ENCODE results near the gene PM20D2.

The PM20D2 gene

DNA sequence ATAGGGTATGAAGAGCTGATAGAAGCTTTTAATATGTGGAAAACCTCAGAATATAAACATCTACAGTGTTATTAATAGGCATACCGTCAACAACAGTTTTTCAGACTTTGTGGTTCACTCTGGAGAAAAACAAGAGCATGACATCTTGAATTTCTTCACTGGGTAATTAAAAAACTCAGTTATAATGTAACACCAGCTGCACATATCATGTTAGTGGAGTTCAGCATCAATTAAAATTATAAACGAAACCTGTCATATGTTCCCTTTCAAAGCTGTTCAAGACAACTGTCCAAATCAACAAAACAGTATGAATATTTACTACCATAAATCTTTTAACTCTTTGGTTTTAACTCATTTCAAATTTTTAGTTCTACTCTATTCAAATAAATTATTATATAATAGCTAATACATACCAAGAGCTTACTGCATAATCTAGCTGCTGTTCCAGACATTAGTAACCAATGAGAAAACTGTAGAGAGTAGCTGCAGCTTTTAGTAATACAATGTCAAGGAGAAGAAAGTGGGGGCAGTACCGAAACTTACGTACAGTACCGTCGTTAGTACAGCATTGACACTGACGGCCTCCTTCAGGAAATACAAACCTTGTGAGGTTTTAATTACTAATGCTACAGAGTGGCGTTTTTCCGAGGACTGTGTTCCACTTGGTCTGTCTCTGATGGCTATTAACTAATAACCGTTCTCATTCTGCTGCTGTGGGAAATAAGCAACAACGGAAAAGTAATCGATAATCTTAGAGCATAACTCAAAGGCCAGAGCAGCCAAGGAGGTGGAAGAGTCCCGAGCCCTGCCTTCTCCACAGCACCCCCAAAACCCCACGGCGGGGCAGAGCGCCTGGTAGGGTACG, 532 bp upstream of the PM20D2 start:
- DNase-seq: peak; percentile 44

DNA sequence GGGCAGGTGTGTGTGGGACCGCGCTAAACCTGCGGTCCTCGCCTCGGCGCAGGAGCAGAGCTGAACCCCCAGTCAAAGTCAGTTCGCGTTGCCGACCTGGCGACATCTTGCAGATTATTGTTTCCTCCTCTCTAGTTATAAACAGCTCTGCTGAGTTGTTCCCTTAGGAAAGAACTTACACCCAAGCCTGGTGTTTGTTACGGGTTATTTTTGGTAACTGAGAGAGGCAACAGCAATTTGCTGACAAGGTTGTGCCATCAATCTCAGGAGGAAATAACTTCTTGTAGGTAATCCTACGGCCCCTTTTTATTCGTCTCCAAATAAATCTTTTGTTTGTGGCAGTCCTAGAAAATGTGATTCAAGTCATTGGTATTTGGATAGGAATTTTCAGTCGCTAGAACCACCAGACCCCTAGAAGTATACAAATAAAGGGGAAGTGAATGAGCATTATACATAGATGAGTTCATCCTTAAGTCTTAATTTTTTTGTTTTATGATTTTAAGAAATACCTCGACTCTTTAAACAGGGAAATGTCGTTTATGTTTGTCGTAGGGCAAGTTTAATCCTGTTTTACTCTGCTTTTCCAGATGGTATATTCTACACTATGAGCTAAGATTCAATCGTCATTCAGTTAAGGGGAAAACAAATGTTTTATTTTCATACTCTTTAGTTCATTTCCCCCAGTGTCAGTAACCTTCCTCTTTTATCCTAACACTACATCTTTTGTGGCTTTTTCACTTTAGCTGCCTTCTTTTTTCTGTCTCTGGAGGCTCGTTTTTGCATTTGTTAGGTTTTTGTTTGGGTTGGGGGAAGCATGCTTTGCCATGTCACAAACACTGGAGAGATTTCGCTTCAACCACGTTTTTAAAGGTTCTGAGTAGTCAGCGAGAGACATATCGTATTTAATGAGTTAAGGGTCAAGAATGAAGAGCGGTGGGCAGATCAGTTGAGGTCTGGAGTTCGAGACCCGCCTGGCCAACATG, 1.2 kb downstream of the PM20D2 start:
- DNase-seq: peak; percentile 55

DNA sequence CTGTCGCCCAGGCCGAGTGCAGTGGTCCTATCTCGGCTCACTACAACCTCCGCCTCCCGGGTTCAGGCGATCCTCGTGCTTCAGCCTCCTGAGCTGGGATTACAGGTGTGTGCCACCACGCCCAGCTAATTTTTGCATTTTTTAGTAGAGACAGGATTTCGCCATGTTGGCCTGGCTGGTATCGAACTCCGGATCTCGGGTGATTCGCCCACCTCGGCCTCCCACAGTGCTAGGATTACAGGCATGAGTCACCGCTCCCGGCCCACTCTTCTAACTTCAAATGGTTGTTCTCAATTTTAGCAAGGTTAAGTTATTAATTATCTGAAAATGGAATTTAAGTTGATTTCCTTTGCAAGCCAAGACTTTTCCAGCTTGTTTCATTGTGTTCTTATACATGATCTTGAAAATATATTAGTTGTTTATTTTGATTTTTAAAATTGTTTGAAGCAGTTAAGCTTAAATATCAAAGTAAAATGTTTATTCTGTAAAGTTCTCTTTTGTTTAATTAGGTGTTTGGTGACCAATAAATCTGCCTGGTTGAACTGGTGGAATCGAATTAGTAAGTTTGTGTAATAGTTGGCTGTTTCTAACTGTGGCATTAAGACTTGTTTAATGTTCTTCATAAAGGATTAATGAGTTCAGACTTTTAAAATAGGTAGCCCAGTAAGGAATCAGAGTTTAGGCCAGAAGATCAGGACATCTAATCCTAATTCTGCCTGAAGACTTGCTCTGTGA, 2.3 kb downstream of the PM20D2 start:
- DNase-seq: no peak

DNA sequence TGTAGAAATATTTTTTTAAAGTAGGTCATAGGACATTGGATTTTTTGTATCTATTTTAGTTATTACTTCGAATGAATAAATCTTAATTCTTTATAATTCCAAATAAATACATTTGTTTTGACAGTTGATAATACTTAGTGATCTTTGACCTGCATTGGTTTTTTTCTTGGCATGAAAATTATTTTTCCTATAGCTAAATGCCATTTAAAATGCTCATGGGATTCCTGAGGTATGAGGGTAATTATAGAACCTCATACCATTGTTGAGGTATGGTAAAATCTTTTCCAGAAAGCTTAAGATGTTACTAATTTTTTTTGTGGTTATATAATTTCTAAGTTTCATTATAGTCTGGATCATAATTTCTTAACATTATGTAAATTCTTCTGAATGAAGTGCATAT, 8.3 kb downstream of the PM20D2 start:
- DNase-seq: no peak

DNA sequence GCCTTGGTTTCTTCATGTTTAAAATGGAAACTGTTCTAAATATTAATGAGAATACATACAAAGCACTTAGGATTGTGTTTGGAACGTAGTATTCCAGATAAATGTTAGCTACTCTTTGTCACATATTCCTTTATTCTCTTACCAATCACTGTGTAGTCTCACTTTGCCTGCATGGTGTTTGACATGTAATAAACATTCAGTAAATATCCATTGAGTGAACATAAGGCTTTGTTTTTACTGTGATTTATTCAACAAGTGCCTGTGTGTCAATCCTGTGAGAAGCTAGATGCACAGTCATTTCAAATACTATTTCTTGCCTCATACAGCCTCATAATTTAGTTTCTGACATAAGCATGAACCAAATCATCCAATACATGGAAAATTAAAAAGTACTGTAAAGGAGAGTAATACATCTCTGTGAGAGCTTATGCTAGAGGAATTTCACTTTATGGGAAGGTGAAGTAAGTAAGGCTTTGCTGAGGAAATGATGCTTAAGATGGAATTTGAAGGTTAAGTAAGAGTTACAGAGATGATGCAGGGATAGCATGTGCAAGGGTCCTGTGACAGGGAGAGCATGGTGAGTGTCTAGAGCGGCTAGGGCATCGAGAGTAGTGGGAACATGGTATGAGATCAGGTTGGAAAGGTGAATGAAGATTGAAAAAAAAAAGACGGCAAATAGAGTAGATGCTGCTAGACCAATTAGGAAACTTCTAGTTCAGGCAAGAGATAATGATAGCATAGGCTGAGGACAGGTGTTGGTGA, 14.7 kb downstream of the PM20D2 start:
- no peak for DNase-seq

DNA sequence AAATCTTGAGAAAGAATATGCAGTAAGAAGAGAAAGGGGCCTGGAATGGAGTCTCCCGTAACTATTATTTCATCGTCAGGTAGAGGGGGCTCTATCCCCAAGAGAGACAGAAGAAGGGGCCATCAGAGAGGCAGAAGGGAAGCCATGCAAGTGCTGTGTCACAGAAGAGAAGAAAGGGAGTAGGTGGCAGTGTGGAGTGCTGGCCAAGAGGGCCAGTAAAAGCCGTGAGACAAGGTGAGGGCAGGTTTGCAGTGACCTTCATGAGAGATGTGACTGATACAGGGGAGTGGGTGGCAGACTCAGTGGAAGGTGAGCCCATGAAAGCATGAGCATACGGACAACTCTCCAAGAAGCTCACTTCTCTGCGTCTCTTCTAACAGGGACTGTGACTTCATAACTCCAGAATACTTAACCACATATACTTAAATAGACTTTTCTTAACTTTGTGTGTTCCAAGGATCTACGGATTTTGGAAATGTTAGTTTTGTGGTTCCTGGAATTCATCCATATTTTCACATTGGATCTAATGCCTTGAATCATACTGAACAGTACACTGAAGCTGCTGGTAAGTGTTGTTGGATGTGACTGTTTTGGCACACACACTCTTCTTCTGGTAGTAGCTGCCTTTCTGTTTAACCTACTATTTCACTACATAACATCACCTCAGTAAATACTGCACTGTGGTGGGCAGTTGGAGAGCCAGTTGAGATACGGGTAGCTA, 15.6 kb downstream of the PM20D2 start:
- no peak for DNase-seq

DNA sequence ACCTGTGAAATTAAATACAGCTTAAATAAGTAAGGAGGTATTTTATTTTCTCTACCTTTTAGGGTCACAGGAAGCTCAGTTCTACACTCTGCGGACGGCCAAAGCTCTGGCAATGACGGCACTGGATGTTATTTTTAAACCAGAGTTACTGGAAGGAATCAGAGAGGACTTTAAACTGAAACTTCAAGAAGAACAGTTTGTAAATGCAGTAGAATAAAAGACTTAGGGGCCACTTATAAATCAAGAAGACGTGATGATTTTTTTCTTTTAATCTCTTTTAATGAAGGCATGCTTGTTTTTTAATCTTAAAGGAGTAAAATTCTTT, 16.2 kb downstream of the PM20D2 start:
- no peak for DNase-seq

DNA sequence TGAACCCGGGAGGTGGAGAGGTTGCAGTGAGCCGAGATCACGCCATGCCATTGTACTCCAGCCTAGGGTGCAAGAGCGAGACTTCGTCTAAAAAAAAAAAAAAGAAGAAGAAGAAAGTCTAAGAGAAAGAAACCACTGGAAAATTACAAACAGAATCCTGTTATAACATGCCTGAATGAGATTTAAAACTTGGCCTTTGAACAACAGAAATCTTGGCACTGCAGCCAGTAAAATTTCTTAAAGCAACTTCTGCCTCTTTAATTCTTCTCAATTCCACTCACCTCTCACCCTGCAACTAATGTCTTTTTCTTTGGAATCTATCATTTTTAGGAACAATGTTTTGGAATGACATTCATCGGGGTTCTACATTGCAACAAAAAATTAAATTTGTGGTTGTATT, 26.3 kb downstream of the PM20D2 start:
- no peak for DNase-seq

DNA sequence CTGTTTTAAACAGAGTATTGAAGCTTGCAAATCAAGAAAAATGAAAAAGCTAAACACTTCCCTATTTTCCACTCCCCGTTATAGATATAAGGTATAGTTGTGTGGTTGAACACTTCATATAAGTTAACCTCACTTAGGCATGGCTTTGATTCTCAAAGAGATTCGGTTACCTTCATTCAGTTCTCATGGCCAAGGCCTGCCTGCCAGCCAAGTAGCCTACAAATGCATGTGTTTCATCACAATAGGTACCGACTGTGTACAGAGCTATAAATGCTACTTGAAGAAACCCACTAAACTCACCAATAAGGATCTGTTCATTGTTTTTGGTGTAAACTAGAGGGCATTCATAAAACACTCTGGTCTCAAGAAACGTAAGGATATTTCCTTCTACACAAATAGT, 27.8 kb downstream of the PM20D2 start:
- no peak for DNase-seq

DNA sequence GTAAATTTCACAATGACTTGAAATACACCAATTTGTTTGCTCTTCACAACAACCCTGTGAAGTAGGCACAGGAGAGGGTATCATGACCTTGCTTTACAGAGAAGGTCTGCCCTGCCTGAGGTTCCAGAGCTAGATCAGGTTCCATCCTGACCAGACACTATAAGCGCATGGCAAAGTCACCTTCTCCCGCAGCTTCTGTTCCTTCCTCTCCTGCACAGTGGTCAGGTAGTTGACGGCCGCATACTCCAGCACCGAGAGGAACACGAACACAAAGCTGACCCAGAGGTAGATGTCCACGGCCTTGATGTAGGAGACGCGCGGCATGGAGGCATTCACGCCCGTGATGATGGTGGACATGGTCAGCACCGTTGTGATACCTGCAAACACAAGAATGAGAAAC, 34.3 kb downstream of the PM20D2 start:
- no peak for DNase-seq

DNA sequence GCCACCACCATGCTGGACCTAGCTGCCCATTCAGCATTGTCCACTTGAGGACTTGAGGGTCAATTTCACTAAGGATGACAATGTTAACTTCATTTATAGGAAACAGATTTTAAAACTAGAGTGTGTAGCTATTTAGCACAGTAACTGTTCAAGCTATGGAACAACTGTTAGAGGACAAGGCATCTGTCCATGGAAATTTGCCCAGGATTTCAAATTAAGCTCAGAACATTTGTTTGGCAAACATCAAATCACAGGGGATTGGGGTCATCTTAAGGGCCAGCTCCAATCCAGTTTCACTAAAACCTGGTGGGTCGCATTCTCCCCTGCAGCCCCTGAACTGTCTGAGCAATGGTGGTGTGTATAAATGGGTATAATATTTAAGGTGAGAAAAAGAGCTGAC, 35.1 kb downstream of the PM20D2 start:
- no peak for DNase-seq

DNA sequence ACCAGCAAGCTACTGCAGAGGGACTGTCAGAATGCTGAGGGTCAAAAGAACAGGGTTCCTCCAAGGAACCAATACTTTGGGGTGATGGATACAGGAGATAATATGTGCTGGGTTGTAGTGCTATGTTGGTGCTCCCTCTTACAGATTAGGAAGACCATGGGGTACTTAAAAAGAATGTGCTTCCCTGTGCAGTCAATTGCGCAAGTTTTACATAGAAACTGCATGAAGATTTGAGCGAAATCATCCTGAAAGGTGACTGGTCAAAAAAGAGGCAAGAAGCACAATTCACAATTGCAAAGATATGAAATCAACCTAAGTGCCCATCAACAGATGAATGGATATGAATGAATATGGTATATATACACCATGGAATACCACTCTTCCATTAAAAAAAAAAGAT, 37.4 kb downstream of the PM20D2 start:
- DNase-seq: no peak

DNA sequence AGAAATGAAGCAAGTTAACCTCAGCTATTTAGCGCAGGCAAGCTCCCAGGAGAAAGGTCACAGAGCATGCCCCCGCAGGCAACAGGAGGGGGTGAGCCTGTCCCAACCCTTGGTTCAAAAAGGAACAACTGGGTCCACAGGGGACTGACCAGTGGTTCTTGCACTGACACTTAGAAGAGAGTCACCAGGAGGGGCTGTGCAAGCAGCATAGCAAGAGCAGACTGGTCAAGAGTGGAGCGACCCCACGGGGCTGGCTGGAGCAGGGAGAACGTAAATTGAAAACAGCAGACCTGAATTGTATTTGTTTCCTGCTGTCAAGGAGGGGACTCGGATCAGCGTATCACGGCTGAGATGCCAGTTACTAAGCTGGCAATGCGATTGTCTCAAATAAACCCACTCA, 38.5 kb downstream of the PM20D2 start:
- no peak for DNase-seq

DNA sequence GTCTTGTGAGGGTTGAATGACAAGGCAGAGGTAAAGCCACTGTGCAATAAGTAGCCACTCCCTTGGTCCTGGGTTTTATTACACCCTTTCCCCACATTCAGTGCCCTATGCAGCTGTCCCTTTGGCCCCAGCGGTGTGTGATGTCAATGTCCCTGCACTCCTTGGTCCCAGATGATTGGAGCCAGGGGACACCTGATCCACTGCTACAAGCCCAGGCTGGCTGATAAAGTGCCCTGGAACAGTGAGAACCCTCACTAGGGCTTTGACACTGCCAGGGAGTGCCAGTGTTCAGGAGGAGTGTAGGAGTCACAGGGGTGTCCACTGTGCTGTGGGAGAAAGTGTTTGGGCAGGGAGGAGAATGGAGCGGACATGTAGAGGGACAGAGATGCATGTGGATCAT, 40.9 kb downstream of the PM20D2 start:
- DNase-seq: no peak

DNA sequence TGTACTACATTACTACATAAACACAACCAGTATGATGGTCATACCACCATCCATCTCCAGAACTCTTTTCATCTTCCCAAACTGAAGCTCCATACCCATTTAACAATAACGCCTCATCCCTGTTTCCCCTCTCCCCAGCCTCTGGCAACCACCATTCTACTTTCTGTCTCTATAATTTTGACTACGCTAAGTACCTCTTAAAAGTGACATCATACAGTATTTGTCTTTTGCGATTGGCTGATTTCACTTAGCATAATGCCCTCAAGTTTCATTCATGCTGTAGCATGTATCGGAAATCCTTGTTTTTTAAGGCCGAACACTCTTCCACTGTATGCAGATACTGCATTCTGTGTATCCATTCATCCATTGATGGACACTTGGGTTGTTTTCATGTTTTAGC, 41.6 kb downstream of the PM20D2 start:
- no peak for DNase-seq

DNA sequence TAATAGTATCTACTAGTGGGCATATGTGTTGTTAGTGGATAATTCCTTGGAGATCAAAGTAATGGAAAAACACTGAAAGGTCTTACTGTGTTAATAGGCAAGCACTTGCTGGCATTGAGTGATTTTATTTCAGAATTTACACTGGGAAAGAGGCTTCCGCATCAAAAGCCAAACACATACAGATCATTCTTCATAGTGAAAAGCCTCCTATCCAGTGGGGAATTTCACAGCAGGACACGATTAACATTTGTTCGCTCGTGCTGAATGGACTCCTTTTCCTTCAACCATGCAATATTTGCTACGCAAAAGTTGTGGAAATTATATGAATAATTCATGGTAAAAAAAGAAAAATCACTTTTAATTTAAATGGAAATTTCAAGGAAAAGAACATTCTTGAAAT, 44.9 kb downstream of the PM20D2 start:
- no peak for DNase-seq

DNA sequence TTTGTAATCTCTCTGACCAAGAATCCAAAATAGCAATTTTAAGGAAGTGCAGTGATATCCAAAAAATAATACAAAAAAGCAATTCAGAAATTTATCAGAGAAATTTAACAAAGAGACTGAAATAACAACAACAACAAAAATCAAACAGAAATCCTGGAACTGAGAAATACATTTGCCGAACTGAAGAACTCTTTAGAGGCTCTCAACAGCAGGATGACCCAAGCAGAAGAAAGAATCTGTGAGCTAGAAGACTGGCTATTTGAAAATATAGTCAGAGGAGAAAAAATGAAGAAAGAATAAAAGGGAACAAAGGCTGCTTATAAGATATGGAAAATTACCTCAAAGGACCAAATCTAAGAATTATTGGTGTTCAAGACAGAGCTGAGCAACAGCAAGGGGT, 48.7 kb downstream of the PM20D2 start:
- DNase-seq: no peak

DNA sequence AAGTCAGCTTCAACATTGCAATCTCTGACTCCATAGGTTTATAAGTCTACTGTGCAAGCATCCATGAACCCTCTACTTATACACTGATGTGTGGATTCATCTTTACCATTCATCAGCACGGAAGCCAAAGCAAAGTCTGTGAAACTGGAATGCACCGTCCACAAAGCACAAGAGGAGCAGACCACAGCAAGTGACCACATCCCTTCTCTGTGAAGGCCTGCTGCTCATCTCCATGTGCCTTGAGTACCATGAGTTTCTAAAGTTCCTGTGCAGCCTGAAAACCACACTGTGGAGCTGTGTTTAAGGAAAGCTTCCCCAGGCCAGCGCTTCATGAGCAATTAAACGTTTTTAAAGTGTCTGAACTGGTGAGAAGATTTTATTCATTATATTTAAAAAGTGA, 51.3 kb downstream of the PM20D2 start:
- no peak for DNase-seq

DNA sequence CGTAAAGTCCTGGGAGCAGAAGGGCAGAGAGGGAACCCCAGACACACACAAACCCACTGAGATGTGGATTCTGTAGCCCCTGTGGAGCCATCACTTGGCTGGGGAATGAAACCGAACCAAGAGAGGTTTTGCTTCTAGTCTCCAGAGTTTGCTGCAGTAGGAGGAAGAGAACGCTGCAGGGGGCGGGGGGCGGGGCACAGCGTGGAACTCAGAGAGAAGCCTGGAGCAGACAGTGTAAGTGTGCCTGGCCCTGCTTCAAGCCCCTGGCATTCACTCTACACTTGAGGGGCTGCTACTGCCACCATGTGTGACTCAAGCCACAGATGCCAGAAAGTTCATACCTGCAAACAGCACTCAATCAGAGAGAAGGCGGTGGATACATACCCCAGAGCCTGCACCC, 52.4 kb downstream of the PM20D2 start:
- DNase-seq: no peak

DNA sequence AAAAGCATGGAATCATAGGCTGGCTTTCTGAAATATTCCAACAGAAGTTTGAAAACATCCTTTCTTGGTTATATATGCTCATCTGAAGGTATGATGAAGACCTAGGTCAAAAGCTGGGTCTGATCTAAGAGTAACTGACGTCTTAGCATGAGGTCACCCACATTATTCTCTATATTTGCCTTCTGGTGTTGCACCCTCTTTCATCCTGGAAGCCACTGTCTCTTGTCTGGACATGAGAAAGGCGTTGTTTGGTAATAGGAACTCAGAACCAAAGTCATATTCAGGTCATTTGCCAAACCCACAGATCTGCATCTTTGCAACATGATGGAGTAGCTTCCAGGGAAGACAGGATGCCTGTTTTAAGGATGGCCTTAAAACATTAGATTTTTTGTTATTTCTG, 53.7 kb downstream of the PM20D2 start:
- no peak for DNase-seq

DNA sequence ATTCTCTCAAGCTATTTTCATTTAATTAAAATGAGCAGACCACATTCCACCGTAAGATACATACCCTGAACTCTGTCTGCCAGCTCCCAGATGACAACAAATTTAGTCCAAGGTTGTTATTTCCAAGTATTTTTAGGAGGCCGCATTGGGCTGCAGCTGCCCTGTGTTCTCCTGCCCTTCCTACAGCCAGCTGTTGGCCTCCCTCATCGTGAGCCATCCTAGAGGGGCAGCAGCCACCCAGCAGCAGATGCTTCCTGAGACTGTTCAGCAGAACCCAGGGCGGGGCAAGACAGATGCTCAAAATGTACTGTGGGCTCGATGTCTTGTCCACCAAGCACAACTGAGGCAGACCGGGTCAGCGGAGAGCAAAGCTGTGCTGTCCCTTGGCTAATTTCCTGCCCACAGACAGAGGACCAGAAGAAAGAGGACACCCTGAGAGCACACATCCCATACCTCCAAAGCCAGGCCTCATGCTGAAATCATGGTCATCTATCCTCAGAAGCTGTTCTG, 54.9 kb downstream of the PM20D2 start:
- no peak for DNase-seq

DNA sequence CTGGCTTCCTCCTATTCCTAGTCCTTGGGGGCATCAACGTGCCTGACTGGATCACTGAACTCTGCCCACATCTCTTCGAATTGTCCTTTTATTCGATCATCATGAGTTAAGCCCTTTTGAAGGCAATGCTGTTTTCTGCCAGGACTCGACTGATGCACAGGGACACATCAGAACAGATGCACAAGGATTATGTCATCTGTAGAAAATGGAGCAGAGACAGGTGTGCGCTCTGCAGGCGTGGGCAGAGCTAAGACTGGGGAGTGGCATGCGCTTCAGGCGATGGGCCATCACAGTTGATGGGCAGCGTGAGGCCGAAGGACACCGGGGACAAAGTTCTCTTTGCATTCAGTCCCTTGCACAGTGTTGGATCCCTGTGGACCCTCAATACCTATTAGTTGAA, 58.2 kb downstream of the PM20D2 start:
- DNase-seq: no peak
